Mesenteric fat pad (tissue), 1 donor: ENCODE measurements around the gene CHCHD3. TPM values are rescaled to one million over a fixed set of nuclear protein-coding genes. Genes with fewer than 3 reads are reported as not detected.
"Not testable (repeated sequence)": the region's sequence is repeated elsewhere in the genome, so short reads cannot be mapped to it uniquely, and the experiment has no call there.

Source experiments
- DNase-seq: peaks from one replicate; pipeline ENCODE4 v3.0.0-alpha.2; 2020; ENCODE audit warnings: low spot score
- total RNA-seq: library from RNA; stranded (reverse); fragmentation: NEBNext Ultra II Directional; extraction: Animal tissue kit (Norgen Biotek cat#: 25700); gene quantifications from one replicate; pipeline ENCODE4 v1.2.1, GENCODE V29; 2021
- donor health status: DM: yes; HTN: yes; CAD: no.

The CHCHD3 gene
- total RNA-seq, 1 donor from 2014 or later, result 55.5 TPM

DNA sequence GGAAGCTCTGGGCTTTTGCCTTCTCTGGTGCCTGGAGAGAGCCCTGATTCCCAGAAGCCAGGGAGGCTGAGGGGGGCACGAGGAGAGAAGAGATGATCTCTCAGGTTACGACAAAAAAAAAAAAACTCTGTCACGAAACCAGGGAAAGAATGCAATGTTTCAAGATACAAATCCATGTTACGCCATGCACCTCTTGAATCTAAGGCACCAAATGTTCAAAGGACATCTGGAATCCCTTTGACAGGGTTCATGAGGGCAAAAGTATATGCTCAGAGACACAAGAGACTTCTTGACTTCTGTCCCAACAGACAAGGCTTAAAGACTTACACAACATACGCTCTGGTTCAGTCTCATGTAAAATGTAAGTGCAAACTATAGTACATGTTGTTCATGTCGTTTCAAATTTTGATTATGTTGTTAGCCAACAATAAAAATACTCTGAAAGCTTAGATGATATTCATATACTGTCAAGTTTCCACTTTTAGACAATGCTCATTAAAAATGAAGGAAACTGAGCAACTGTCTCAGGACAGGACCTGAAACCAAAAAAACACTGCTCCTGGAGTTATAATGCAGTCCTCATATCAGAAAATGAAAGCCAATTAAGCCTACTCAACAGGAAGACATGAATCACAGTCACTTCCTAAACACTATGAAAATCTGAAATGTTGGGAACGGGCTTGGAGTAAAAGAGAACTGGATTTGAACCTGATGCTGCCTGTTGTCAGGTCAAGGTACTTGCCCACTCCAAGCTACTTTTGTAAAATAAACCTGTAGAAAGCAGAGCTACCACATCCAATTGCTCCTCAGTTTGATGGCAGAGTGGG is 72.3 kb downstream of the CHCHD3 start:
- DNase-seq, result no peak

DNA sequence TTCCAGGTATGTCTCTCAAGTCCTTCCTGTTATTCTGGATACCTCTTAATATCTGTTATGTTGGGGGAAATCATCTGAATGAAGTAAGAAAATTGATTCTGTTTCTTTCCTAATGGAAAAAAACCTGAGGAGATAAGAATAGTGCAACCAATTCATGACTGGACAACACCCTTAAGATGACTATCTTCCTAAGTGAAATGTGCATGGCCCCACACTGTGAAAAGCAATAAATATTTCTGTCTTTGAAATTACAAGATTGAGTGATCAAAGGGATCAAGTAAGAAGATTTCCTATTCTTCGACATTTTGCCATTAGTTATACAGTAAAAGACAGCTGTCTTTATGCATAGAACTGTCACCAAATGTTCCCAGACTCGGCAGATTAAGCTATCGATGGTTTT is 73.9 kb downstream of the CHCHD3 start:
- DNase-seq, result no peak

DNA sequence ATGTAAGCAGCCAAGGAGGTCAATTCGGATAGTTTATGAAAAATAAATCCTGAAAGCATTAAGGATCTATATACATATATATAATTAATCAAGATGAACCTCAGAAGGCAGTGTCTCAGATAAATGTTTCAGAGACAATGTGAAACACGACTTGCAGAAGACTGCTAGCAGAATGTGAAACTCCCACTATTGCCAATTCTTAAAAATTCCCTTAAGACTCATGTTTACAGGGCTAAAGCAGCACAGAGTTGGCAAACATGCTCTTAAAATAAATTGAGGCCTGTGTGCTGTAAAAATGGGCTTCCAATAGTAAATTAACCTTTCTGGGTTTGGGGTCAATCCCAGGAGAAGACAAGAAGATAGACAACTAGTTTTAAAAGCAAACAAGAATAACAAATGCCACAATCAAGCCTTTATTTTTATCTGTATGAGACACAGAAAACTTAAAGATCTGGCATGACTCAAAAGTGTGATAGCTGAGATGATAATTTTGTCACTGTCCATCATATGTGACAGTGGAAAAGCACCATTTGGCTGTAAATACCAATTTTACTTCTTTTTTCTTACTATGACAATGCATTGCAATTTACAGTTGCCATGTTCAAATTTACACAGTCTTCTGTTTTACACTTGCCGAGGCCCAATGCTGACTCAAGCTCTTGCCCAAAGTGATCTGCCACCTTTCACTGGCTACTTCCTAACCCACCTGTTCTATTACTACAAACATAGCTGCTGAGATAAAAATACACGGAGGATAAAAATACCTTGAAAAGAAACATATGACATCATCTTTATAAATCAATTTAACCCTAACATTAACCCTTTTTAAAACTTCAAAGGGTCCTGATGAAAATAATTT is 78.6 kb downstream of the CHCHD3 start:
- no peak for DNase-seq

DNA sequence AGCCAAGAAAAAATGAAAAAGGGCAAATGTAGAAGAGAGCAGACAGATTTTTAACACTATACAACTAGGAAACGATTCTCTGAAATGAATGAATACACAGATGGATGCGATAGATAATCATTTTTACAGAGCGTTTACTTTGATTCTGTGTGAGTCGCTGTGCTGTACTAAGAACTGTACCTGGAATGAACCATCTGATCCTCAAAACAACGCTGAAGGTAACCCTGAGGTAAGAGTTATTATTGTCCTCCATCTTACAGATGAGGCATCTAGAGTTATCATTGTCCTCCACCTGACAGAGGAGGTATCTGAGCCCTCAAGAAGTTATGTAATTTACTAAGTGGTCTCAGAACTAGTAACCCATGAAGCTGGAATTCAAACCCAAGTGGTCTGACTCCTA is 80.2 kb downstream of the CHCHD3 start:
- no peak for DNase-seq

DNA sequence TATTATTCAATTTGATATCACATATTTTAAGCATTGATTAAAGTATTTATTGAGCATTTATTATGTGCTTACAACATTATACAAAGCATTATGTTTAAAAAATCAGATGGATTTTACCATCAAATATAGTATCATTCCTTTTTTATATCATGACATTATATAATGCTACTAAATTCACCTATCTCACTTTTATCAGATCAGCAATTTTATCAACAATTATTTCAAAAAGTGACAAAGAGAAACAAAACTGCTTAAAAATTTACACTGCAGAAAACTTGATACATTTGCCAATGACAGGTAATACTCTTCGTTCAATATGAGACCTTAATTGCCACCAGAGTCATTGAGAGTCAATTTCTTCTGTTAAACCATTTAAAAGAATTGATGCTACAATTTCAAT is 82.0 kb downstream of the CHCHD3 start:
- DNase-seq, result no peak

DNA sequence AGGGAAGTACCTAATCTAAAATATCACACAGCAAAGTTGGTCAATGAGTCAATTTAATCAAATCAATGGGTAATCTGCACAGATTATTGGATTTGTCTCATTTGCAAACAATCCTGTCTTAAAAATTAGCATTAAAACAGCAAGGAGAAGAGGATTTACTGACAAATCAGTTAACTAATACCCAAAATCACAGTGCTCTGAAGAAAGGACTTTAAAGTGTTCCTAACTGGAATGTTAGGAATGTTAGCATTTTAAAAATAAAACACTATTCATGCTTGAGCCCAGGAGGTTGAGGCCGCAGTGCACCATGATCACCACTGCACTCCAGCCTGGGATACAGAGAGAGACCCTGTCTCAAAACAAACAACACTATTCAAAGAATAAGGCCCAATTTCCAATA is 83.1 kb downstream of the CHCHD3 start:
- no peak for DNase-seq

DNA sequence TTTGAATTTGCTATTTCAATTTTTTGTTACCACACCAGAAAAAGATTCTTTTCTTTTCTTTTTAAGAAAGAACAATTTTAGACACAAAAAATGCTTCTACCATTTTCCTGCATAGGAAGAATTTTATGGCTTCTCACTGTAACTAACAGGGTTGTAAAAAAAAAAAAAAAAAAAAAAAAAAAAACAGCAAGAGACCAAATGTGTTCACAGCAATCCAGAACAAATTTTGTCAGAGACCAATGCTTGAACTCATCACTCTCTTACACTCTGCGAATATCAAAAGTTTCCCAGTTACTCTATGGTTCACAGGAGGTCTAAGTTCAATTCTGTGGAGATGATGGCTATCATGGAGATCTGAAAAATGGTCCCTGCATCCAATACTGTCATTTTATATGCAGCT is 84.4 kb downstream of the CHCHD3 start:
- no peak for DNase-seq

DNA sequence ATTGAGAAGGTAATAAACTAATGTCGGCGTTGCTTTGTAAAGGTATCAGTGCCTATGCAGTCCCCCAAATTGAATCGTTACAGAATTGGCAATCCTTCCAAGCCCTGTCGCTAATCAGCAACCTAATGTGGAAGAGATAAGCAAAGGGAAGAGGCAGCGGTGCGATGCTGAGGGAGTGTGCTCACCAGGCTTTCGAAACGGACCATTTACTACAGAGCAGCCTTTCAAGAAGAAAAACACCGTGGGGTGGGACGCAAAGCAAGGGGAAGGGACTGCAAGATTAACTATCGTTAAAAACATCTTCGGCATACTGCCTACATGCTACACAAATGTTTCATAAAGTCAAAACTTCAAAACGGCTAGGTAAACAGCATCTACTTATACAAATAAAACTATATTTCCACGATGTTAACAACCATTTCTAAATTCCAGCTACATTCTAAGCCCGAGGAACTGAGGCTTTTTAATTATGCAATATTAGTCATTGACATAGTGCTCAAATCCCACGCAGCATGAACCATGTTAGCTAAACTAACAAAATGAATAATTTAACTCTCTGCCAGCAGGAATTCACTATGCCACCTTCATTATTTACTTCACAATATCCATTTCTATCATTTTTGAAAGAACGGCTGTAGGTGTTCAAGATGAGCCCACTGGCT is 85.2 kb downstream of the CHCHD3 start:
- no peak for DNase-seq

DNA sequence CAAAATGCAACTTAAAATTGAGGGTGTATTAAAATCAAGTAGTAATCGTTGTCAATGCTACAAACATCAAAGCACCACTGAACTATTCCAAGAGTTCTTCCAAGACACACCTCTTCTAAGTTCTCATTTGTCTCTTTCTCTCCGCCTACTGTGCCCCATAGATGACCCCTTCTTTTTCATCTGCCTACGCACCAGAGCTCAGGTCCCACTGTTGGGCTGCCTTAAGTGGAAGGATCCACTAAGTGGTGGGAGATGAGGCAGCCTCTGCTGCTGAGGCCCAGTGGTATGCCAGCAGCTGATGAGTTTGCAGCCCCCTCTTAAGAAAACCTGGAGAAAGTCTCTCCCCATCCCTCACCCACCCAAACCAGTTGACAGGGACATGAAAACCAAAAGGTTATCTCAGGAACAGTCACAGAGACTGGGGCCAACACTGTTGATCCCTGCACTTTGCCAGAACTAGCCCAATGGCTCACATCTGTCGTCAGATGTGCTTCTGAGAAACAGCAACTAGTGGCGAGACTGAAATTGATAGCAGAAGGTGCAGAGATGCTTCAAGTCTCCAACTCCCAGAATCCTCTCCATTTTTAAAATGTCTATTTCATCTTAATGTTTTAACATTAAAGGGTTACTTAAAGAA is 88.4 kb downstream of the CHCHD3 start:
- no peak for DNase-seq

DNA sequence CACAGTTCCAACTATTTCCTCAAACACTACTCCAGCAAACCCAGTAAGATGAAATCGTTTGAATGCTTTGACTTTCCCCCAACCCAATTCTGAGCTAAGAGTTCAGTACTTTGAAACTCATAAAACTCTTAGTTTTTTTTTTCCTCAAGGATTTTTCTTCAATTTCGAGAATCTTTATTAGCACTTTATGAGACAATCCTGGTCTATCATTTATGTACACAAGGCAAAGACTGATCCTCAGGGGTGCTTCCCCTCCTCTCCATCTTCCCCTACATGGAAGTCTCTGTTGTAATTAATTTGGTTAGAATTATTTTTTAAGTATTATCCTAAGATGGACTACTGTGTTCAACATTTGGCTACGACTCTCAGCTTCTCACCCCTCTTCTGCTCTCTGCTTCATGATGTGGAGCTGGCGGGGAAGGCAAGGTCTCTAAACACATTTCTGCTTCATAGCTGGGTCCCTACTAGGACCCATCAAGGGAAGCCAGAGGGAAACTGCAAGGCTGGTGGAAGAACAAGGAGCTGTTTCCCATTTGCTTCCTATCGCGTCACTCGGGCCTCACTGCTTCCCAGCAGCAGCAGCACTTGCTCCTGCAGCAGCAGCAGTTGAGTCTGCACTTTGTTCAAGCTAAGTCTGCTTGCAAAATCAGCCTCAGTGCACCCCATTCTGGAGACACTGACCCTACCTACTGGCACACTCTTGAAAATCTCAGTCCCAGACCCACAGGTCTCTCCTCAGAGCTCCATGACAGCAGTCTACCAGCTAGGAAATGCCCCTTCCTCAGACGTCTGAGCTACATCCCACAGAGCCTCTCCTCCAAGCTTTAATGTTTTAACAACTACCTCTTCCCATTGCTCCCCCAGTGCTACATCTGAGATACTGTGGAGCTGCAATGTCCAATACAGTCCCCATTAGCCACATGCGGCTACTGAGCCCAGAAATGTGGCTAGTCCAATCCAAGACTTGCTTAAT is 90.0 kb downstream of the CHCHD3 start:
- no peak for DNase-seq

DNA sequence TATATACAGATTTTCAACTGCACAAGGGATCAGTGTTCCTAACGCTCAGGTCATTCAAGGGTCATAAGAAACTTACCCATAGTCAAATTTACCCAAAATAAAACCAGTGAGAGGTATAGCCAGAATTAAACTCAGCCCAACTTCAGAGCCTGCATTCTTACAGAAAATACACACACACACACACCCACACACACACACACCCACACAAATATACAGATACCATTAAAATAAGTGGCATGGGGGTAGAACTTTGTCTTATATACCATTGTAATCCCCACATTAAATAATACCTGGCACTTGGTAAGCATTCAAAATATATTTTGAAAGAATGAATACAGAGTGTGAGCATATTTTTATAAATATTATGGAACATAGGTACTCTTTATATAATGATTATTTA is 93.8 kb downstream of the CHCHD3 start:
- DNase-seq, result no peak

DNA sequence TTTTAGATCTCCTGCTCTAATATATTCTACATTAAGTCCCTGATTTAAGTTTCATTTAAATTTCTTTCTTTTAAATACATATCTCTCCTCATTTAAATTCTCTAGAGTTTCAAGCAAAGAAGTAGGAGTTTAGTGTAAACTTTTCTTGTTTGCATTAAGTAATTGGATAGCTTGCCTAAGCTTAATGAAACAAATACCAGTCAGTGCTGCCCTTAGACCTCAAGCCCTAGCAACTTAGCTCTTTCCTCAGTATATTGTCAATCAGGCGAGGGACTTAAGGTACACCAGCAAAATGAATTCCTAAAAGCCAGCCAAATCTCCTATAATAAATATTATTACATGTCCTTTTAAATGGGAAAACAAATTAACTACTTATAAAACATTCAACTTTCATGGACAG is 101.5 kb downstream of the CHCHD3 start:
- DNase-seq, result no peak

DNA sequence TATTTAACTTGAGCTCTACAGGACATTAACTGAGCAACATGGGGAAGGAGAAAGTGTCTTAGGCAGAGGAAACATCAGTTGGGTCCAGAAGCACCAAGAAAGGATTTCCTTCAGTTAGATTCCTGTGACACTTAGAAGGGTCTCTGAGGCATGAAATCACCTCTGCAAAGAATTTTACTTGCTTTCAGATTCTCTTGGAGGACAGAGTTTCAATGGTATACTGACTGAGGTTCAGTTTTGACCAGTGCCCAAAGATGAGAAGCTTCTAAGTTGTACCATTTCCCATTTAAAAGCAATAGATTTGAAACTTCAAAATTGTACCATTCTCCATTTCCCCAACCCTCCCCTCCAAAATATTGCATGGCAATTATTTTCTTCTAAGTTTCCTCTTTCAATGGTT is 102.4 kb downstream of the CHCHD3 start:
- no peak for DNase-seq

DNA sequence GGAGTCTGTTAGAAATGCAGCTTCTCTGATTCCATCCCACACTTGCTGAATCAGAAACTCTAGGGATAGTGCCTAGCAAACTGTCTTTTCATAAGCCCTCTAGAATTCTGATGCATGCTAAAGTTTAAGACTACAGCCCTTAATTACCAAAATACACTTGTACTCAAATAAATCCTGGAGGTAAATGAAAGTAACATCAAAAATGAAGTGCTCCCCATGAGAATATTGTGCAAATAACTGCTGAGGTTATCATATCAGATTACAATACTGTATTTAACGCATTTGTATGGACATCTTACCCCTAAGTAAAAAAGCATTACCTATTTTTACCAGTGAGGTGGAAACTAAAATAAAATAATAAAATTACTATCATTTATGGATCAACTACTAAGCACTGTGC is 104.7 kb downstream of the CHCHD3 start:
- DNase-seq, result no peak

DNA sequence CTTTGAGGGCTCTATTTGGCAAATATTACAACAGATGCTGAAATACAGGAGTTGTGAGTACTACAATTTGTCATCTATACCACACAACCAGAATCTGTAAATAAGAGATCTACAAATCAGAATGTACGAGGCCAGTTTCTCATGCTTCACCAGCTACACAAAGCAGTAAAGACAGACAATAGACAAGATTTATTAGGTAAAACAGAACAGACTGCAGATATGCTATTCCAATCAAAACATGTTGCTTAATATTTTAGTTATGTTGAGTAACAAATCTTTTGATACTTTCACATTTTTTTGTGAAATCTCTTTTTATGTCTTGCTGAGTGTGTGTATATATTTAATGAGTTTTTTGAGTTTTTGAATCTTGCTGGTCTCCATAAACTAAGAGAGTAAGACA is 109.1 kb downstream of the CHCHD3 start:
- DNase-seq, result no peak

DNA sequence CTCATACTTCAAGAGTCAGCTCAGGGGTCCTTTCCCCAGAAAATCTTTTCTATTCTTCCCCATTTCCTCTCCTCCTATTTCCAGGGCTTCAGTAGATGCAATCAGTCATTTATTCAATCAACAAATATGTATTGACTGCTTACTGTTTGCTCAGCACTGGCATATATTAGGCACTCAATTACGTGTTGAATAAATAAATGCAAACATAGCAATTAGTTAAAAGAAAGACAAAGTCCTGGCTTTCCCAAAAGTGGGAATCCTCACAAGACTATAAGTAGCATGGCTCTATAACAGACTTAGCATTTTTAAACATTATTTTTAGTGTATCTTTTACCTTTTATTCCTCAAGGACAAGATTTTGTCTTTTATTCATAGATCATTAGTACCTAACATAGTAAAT is 111.6 kb downstream of the CHCHD3 start:
- DNase-seq, result no peak

DNA sequence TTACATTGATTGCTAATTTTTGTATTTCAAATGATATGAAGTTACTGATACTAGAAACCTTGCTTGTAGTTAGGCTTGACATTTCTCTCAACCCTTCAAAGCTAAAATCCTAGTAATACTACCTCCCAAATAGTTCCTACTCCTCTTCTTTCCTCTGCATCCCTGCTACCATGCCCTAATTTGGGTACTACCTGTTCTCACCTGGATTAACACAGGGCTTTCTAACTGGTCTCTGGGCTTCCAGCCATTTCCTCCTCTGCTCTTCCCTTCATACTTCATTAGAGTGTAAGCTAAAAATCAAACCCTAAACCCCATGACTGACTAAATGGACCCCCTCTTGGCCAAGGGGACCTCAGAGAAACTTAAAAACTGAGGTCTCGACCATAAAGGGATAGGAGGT is 112.4 kb downstream of the CHCHD3 start:
- DNase-seq, result no peak

DNA sequence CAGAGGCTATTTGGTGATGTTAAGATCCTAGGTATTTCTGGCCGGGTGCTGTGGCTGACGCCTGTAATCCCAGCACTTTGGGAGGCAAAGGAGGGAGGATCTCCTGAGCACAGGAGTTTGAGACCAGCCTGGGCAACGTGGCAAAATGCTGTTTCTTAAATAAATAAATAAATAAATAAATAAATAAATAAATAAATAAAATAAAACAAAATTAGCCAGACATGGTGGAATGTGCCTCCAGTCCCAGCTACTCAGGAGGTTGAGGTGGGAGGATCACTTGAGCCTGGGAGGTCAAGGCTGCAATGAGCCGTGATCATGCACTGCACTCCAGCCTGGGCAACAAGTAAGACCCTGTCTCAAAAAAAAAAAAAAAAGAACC is 114.4 kb downstream of the CHCHD3 start:
- not testable (repeated sequence) for DNase-seq

DNA sequence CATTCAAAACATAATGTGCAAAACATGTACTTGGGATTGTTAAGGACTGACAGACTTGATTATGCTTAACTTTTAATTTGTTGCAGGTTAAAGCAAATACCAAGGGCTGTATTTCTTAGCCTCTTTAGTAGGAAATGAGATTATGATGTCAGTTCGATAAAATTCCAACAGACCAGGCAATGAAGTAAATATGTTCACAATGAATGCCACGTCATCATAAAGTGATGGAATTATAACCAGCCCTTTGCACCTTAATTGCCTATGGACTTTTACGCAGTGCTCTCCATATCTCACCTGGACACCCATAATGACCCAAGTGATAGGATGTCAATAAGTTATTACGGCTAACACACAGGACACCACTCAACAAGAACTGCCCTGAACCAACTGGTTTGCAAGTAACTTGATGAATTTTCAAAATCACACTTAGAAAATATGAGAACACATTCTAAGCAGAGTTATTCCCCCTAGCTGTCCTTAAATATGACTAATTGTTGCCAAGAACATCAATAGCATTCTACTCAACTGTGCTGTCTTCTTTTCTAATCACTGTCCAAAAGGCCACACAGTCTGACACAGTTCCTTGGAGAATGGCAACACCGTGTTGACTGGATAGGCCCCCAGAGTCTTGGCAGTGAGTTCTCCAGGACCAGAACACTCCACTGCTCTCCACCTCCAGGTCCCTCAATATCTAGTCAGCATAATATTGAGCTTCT is 115.0 kb downstream of the CHCHD3 start:
- DNase-seq, result no peak

DNA sequence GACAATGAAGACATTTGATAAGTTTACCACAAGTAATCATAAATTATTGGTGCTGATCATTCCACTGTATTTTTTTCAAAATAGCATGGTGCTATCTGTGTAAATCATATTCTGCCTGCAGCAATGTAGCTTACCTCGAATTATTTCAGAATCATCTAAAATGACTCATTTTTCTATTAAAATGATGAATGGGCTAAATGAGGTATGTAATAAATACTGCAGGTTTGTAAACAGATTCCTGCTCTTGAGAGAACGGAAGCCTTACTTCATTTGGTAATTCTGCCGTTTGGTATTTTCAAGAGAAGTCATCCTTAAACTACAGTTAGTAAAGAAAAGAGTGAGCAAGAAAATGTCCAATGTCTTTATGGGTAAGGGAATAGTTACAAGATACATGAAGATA is 115.9 kb downstream of the CHCHD3 start:
- DNase-seq, result no peak
